Measurements from ENCODE around the gene IFITM2. TPM values are rescaled to one million over a fixed set of nuclear protein-coding genes. Genes with fewer than 3 reads are reported as not detected.

IFITM2 gene
- total RNA-seq, 1 experiment from 2014 or later, result 4.2 TPM

GRCh38 chr11:282630-283360 is 24.8 kb upstream of the IFITM2 start:
- Histone ChIP-seq H4K20me1 (ENCODE audit: insufficient read depth) (no peaks in the 10 kb centered on the region), H3K79me2 (ENCODE audit: low read depth) (no peaks in the 10 kb centered on the region), H3K9me3 (ENCODE audit: insufficient read depth, low read depth) (no peaks in the 10 kb centered on the region), H3K4me1 (replicated peaks; ENCODE audit: insufficient read depth) (no peaks in the 10 kb centered on the region), H3K4me3 (no peak overlapping the region), H2AFZ (no peak overlapping the region), H3K36me3 (ENCODE audit: low read depth) (no peaks in the 10 kb centered on the region), H3F3A (ENCODE audit: insufficient read depth, low read depth) (no peaks in the 10 kb centered on the region), H3K27ac (no peak overlapping the region), H3K4me2 (no peak overlapping the region), H3K9me2 (ENCODE audit: insufficient read depth) (no peaks in the 10 kb centered on the region), H3K27me3 (ENCODE audit: insufficient read depth, low read depth) (no peaks in the 10 kb centered on the region)
- BruUV-seq (replicated peaks), result no TSS peak
- CTCF ChIA-PET, result no interaction called here
- POLR2A ChIA-PET (ENCODE audit: unreplicated experiment), result interaction anchor here (0.7 kb wide), 2 partner anchors 32 to 272 kb away, joined by 10 to 11 read pairs; no protein-coding TSS in a partner anchor
- no peak for TF ChIP-seq EZH2 (IDR thresholded peaks at IDR 0.05; ENCODE audit: low read depth)
- TF ChIP-seq CTCF (conservative IDR thresholded peaks at IDR 0.05), result no peak
- no peak for DNase-seq
- intact Hi-C loops (cut with micrococcal nuclease; ENCODE audit: unreplicated experiment), result no loop called here

- CTCF ChIA-PET, result no interaction called here
- POLR2A ChIA-PET (ENCODE audit: unreplicated experiment), result interaction anchor here (0.7 kb wide), 1 partner anchor 33 kb away, joined by 11 read pairs; no protein-coding TSS in a partner anchor
- intact Hi-C loops (cut with micrococcal nuclease; ENCODE audit: unreplicated experiment), result no loop called here
- no peaks in the 10 kb centered on the region for H3K27me3 ChIP-seq (ENCODE audit: insufficient read depth, low read depth)
- no peak overlapping the region for H3K4me3 ChIP-seq
- no peak overlapping the region for H2AFZ ChIP-seq
- H3F3A ChIP-seq (ENCODE audit: insufficient read depth, low read depth), result no peaks in the 10 kb centered on the region
- no peaks in the 10 kb centered on the region for H3K4me1 ChIP-seq (replicated peaks; ENCODE audit: insufficient read depth)
- H4K20me1 ChIP-seq (ENCODE audit: insufficient read depth), result no peaks in the 10 kb centered on the region
- H3K9me3 ChIP-seq (ENCODE audit: insufficient read depth, low read depth), result no peaks in the 10 kb centered on the region
- BruUV-seq (replicated peaks), result no TSS peak
- no peaks in the 10 kb centered on the region for H3K9me2 ChIP-seq (ENCODE audit: insufficient read depth)
- H3K79me2 ChIP-seq (ENCODE audit: low read depth), result no peaks in the 10 kb centered on the region
- H3K4me2 ChIP-seq, result no peak overlapping the region
- no peak overlapping the region for H3K27ac ChIP-seq
- TF ChIP-seq CTCF (conservative IDR thresholded peaks at IDR 0.05) (no peak), EZH2 (IDR thresholded peaks at IDR 0.05; ENCODE audit: low read depth) (no peak)
- DNase-seq, result no peak
- no peaks in the 10 kb centered on the region for H3K36me3 ChIP-seq (ENCODE audit: low read depth)
These were observed 24.1 kb upstream of the IFITM2 start for GRCh38 chr11:283405-284104.

GRCh38 chr11:284105-285020 is 23.3 kb upstream of the IFITM2 start:
- no peaks in the 10 kb centered on the region for H4K20me1 ChIP-seq (ENCODE audit: insufficient read depth)
- ChIA-PET POLR2A (ENCODE audit: unreplicated experiment) (interaction anchor here (0.6 kb wide), 1 partner anchor 108 kb away, joined by 4 read pairs; no protein-coding TSS in a partner anchor), CTCF (no interaction called here)
- no peaks in the 10 kb centered on the region for H3K9me3 ChIP-seq (ENCODE audit: insufficient read depth, low read depth)
- no peaks in the 10 kb centered on the region for H3K79me2 ChIP-seq (ENCODE audit: low read depth)
- H3K4me2 ChIP-seq, result no peak overlapping the region
- no peak overlapping the region for H3K27ac ChIP-seq
- TF ChIP-seq EZH2 (IDR thresholded peaks at IDR 0.05; ENCODE audit: low read depth) (no peak), CTCF (conservative IDR thresholded peaks at IDR 0.05) (no peak)
- no peaks in the 10 kb centered on the region for H3K4me1 ChIP-seq (replicated peaks; ENCODE audit: insufficient read depth)
- H3K36me3 ChIP-seq (ENCODE audit: low read depth), result no peaks in the 10 kb centered on the region
- no peak overlapping the region for H2AFZ ChIP-seq
- H3K9me2 ChIP-seq (ENCODE audit: insufficient read depth), result no peaks in the 10 kb centered on the region
- no peaks in the 10 kb centered on the region for H3F3A ChIP-seq (ENCODE audit: insufficient read depth, low read depth)
- intact Hi-C loops (cut with micrococcal nuclease; ENCODE audit: unreplicated experiment), result no loop called here
- BruUV-seq (replicated peaks), result no TSS peak
- DNase-seq, result no peak
- no peaks in the 10 kb centered on the region for H3K27me3 ChIP-seq (ENCODE audit: insufficient read depth, low read depth)
- no peak overlapping the region for H3K4me3 ChIP-seq

Data from PC-9 (cell line).